HK-2 (cell line): ENCODE measurements around the gene IFITM10.
A peak's percentile ranks its signal among the peaks of the same experiment; 100 is the strongest.
"Not testable (repeated sequence)": the region's sequence is repeated elsewhere in the genome, so short reads cannot be mapped to it uniquely, and the experiment has no call there.

Experiments
- DNase-seq: peaks from one replicate; pipeline ENCODE4 v3.0.0-alpha.2; 2018; ENCODE audit not compliant: unreplicated experiment

Gene IFITM10

GRCh38 chr11:1778141-1778911, 27.9 kb upstream of the IFITM10 start:
- DNase-seq: no peak

DNA sequence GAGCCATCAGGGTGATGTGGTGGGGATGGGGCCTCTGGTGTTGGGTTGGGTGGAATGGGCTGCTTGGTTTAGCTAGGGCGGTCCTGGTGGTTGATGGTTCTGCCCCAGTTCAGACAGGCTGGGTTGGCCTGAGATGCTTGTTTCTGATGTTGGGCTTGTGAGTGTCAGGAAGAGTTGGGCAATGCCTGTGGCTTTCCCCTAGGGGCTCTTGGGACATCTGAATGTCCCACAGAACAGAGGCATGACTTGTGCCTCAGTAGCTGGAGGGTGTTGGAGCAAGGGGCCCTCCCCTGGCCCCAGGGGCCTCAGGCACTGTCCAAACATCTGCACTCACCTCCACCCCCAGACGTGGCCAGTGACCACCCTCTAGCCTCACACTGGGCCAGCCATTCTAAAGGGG, 27.3 kb upstream of the IFITM10 start:
- DNase-seq: no peak

DNA sequence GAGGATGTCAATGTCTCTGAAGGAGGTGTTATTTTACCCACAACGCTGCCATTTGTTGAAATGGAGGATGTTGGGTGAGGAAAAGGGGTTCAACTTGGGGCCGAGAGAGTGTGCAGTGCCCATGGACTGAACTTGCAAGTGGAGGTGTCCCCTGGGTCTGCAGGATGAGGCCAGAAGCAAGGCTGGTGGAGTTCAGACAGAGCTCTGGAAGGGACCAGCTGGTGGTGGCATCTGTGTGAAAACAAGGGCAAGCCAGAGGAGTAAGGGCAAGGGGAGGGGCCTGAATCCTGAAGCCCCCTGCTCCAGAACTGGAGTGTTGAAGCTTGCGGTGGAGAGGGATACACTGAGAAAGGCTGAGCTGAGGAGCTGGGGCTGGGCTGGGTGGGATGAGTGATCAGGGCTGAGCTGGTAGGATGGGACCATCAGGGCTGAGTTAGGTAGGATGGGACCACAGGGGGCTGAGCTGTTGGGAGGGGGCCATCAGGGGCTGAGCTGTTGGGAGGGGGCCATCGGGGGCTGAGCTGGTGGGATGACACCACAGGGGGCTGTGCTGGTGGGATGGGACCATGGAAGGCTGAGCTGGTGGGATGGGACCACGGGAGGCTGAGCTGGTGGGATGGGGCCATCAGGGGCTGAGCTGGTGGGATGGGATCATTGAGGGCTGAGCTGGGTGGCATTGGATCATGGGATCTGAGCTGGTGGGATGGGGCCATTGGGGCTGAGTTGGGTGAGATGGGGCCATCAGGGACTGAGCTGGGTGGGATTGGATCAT, 26.7 kb upstream of the IFITM10 start:
- DNase-seq: no peak

- no peak for DNase-seq
Measured at GRCh38 chr11:1776331-1776851, 26.0 kb upstream of the IFITM10 start.

- DNase-seq: no peak
Measured at GRCh38 chr11:1774886-1775285, 24.5 kb upstream of the IFITM10 start.

- no peak for DNase-seq
Measured at GRCh38 chr11:1773994-1774550, 23.7 kb upstream of the IFITM10 start.

DNA sequence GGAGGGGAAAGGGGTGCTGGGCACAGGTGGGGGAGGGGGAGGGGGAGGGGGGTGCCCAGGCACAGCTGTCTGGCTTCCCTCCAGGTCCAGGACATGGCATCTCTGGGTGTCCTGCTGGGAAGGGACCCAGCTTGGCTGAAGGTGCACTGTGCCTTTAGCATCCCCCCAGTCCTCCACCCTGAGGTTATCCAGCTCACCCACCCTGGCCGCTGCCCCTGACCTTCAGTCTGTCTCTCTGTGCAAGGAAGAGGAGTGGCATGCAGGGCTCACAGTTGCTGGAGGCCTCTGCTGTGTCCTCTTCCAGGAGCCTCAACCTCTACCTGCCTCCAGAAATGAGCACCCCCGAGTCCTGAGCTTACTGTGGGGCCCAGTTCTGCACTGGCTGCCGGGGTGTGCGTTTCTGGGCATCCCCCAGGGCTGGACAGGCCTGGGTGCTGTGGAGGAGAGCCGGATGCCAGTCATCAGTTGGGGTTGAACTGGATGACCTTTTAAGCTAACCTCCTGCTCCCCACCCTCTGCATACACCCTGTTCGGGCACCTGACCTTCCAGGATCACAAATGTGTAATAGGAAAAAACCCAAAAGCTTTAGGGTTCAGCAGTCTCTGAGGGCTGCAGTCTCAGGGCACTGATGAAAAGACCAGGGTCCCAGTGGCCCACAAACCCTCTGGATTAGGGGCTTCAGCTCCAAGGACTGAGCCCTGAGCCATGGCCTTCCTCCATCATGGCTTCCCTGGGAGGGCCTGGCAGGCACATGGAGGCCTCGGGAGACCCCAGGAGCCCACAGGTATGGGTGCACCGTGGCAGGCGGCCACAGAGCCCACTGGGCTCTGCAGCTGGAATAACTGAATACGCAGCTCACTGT, 23.0 kb upstream of the IFITM10 start:
- DNase-seq: no peak

- DNase-seq: peak; percentile 79
Measured at GRCh38 chr11:1772270-1773130, 22.1 kb upstream of the IFITM10 start.

- DNase-seq: no peak
Measured at GRCh38 chr11:1771700-1772099, 21.3 kb upstream of the IFITM10 start.

DNA sequence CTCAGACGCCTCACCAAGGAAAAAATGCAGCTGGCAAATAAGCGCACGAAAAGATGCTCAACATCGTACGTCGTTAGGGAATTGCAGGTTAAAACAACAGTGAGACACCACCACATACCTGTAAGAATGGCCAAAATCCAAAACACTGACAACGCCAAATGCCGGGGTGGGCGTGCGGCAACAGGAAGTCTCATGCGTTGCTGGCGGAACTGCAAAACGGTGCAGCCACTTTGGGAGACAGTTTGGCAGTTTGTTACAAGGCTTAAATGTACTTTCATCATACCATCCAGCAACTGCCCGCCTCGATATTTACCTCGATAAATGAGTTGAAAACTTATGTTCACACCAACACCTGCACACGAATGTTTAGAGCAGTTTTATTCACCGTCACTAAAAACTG, 20.9 kb upstream of the IFITM10 start:
- DNase-seq: no peak

DNA sequence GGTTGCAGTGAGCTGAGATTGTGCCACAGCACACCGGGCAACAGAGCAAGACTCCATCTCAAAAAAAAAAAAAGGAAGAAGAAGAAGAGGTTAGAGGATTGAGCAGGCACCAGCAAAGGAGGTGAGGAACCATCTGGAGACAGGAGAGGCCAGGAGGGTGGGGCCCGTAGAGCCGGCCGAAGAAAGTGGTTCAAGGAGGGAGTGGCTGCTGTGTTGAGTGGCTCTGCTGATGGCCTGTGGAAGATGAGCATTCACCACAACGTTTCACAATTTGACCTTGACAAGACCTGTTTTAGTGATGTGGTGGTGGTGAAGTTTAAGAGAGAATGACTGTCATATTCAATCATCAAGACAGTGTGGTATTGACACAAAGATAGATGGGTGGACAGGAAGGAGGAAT, 20.1 kb upstream of the IFITM10 start:
- no peak for DNase-seq

DNA sequence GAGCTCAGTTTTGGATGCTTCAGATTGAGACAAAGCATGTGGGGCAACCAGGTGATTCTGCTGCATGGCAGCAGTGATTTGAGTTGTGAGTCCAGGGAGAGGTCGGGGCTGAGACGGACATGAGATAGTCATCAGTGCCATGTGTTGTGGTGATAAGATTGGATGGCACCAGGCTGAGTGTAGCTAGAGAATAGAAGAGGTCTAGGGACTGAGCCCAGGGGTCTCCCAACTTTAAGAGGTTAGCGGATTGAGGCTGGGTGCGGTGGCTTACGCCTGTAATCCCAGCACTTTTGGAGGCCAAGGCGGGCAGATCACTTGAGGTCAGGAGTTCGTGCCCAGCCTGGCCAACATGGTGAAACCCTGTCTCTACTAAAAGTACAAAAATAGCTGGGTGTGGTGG, 19.7 kb upstream of the IFITM10 start:
- DNase-seq: no peak

GRCh38 chr11:1769304-1769936, 19.0 kb upstream of the IFITM10 start:
- DNase-seq: not testable (repeated sequence)

DNA sequence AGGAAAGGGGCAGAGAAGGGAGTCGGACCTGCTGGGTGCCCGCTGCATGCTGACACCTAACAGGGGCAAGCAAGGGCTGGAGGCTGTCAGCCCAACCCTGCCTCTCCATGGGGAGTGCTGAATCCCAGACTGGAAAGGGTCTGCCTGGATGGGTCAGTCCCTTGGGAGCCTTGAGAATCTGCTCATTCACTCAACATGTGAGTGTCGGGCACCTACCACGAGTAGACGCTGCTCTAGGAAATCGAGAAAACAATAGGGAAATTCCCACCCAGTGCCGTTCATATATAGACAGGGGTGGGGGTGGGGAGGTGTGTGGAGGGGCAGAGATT, 17.7 kb upstream of the IFITM10 start:
- no peak for DNase-seq

DNA sequence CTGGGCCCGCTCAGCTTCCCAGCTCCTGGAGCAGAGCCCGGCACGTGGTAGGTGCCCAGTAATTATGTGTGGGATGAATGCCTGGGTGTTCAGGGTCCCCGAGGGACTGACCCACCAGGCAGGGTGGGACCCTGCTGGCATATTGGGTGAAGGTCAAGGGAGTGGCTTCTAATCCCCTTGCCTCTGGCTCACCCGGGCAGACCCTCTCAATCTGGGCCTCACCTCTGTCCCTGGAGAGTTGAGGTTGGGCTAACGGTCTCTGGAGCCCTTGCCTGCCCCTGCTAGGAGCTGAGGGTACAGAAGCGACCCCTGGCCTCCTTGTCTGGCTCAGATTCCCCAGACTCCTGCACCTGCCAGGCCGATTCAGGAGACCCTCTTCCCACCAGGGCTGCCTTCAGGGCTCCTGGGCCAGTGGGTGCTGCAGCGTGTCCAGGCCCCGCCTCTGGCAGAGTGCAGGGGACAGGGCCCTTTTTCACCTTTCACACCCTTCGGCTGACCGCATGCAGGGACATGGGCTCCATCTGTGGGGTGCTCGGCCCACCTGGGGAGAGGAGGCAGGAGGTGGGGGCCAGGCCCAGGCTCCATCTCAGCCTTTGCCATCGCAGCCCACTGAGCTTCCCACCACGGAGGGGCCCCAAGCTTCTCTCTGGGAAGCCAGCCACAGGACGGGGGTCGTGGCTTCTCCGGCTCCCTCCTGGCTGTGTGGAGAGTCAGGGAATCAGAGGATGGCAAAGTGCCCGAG, 17.2 kb upstream of the IFITM10 start:
- DNase-seq: no peak

DNA sequence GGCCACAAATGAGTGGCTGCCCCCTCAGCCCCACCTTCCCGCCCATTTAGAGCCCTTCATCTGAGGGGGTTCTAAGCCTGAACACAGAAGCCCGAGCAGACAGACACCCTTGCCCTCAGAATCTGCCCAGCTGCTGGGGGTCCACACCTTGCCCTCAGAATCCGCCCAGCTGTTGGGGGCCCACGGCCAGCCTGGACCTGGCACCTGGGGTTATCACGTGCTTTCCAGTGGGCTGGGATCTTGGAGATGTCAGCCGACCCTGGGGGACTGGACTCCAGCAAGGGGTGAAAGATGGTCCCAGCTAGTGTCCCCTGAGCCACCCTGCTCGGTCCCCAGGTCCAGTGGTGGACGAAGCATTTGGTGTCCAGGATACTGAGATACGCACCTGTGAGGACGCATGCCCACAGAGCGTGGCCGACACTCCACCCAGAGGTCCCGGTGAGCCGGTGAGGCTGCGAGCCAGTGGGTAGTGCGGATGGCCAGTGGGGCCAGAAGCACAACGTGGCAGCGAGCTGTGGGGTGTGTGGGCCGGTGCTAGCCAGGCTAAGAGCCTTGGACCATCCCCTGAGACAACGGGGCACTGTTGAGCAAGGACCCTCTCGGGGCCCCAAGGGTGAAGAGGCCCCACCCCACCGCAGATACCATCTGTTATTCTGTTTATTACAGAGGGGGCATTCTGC, 16.5 kb upstream of the IFITM10 start:
- no peak for DNase-seq

DNA sequence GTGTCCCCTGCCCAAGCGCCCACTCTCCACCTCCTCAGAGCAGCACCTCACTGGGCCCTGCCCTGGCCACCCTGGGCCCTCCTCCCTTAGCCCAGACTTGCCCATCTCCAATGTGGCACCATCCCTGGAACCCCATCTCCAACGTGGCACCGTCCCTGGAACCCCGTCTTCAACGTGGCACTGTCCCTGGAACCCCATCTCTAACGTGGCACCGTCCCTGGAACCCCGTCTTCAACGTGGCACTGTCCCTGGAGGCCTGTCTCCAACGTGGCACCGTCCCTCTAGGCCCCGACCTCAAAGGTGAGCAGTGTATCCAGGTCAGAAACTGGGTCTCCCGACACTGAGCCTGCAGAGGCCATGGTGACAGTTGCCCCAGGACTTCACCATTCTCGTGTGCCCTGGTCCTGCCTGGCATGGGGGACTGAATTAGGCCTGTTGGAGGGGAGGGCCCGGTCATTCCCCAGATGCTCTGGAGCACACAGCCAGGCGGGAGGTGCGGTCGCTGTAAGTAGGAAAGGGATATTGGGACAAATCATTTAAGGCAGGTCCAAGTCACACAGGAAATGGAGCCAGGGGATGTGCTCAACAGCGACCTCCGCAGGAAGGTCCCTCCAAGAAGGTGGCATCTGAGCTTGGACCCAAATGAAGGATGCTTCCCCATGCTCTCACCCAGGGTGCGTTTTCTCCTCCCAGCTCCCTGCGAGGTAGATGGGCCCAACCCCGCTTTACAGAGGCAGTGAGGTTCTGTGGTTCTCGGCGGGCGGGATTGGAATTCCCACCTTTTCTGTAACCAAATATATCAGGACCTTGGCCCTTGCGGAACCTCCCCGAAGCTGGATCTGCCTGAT, 15.7 kb upstream of the IFITM10 start:
- DNase-seq: no peak
